Activated CD8-positive, alpha-beta memory T cell treated with anti-CD3 and anti-CD28 coated beads for 36 hours (primary cell): ENCODE data around the gene FAM20A. TPM values are rescaled to one million over a fixed set of nuclear protein-coding genes. Genes with fewer than 3 reads are reported as not detected.
"Not testable (repeated sequence)": the region's sequence is repeated elsewhere in the genome, so short reads cannot be mapped to it uniquely, and the experiment has no call there.

Experiments used
- CTCF ChIA-PET: fragments of 350-600 bp; sonication (Branson Sonifier 250); formaldehyde crosslinking; loops from one replicate; lab custom pipeline; 2021; ENCODE audit warnings: antibody characterized with exemption; lab: Charles Lee
- POLR2A ChIA-PET: fragments of 350-600 bp; sonication (Branson Sonifier 250); formaldehyde crosslinking; loops from one replicate; lab custom pipeline; 2021; ENCODE audit warnings: antibody characterized with exemption; lab: Charles Lee
- total RNA-seq, 2 experiments: library from RNA; stranded (reverse); gene quantifications; one replicate each; pipeline ENCODE4 v1.2.3, GENCODE V29; 2021

The FAM20A gene
- total RNA-seq, 2 experiments from 2014 or later = not detected

DNA sequence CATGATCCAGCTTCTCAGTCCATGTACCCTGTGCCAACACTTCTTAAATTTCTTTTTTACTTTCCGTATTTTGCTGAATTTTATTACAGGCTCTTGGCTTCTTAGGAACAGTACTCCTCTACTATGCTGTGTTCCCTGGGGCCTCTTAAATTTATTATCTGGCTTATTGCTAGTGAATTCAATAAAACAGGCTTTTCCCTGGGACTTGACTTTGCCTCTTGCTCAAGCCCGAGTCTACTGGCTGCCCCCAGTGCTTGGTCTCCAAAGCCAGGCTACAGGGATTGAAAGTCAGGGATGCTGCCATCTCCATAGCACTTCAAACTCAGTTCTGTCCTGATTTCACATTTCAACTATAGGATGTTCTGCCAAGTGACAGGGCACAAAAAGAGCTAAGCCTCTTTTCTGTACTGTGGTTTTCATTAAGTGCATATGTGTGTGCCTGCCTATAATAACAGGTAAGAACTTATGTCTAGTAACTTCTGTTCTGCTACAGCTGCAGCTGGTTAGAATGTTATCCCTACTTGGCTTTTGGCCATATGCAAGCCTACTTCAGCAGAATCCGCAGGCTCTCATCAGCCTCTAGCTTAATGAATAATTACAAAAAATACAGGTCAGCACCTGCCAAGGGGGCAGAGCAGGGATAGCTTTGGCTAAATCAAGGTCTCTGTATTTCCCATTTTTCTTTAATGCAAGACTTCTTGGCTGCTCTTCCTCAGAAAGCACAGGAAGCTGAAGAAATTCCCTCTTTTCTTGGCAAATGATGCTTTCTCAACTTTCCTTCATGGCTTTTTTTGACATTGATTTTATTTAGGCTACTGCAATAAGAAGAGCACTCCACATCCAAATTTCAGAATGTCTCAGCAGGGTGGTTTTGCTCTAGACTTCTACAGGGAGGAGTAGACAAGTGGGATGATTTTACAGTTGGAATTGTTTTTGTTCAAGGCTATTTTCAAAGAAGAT lies 8.2 kb downstream of the FAM20A start:
- ChIA-PET POLR2A (no interaction called here), CTCF (no interaction called here)

DNA sequence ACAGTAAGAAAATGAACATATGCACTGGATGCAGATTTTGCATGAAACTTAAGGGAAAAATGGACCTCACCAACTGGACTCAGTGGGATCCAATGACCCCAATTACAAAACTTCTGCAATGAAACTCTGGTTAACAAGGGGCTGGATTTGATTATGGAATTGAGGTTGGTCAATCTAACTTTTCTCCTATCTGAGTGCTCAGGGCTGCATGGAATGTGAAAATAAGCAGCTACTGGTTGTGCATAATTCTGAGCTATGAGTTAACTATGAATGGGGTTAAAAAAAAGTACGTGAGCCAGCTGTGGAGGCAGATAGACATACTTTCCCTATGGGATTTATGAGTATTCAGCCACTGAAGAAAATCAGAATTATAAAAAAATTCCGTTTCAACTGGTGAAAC lies 9.2 kb downstream of the FAM20A start:
- POLR2A ChIA-PET = no interaction called here
- CTCF ChIA-PET = no interaction called here

- CTCF ChIA-PET = no interaction called here
- POLR2A ChIA-PET = no interaction called here
Measured at GRCh38 chr17:68591583-68591982, 9.6 kb downstream of the FAM20A start.

GRCh38 chr17:68589086-68589485 lies 12.1 kb downstream of the FAM20A start:
- CTCF ChIA-PET = no interaction called here
- POLR2A ChIA-PET = no interaction called here

GRCh38 chr17:68588362-68588761 lies 12.8 kb downstream of the FAM20A start:
- ChIA-PET POLR2A (no interaction called here), CTCF (no interaction called here)

GRCh38 chr17:68587847-68588246 lies 13.3 kb downstream of the FAM20A start:
- POLR2A ChIA-PET = no interaction called here
- CTCF ChIA-PET = no interaction called here

GRCh38 chr17:68587026-68587425 lies 14.1 kb downstream of the FAM20A start:
- CTCF ChIA-PET = no interaction called here
- POLR2A ChIA-PET = no interaction called here

DNA sequence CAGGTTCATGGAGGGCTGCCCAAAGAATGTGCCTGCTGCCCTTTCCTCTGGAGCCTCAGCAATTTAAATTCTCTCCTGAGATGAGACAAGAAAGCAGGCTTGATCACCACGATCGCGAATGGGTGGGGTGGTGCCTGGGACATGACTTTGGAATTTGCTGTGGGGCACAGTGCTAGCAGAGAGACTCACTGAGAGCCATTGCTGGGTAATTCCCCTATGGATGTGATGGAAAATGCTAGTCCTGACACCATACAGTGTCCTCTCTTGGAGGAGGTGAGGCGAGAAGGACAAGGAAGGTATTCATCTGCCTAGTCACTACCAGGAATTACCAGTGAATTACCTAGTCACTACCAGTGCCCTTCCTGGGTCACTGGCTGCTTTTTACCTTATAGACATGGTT lies 15.5 kb downstream of the FAM20A start:
- ChIA-PET POLR2A (no interaction called here), CTCF (no interaction called here)

DNA sequence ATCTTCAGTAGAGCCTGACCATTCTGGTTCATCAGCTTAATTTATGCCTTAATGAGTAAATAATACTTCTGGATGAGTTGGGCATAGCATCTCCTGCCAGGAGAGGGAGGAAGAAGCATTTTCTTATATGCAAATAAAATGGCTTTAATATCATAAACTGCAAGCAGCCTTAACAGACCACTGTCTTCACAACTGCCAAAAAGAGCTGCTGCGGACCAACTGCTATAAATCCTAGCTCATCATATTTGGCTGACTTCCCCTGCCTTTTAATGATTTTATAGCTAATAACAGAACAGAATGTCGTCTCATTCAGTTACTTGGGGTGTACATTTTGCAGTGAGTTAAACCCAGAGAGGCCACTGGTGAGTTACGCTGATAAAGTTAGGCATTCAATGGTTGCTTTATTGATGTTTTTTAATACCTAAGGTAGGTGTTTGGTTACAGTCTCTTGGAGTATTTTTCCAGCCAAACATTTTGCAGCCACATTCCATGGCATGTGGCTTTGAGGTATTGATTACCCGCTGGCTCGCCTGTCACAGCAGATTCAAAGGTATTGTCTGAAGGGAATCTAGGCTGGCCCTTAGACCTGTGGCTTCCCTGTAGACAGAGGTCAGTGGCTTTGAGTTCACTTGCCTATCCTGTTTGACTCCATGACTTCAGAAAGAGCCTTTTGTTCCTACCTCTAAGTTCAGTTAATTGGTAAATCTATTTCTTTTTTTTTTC lies 16.4 kb downstream of the FAM20A start:
- POLR2A ChIA-PET = no interaction called here
- CTCF ChIA-PET = no interaction called here

DNA sequence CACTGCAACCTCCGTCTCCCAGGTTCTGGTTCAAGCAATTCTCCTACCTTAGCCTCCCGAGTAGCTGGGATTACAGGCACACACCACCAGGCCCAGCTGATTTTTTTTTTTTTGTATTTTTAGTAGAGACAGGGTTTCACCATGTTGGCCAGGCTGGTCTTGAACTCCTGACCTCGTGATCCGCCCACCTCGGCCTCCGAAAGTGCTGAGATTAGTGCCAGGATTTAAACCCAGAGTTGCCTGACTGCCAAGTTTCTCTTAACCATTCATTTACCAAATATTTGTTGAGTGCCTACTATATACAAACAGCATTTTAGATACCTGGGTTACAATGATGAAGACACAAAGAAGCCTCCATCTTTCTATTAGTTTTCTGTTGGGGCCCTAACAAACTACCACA lies 18.3 kb downstream of the FAM20A start:
- POLR2A ChIA-PET, CTCF ChIA-PET: not testable (repeated sequence)

DNA sequence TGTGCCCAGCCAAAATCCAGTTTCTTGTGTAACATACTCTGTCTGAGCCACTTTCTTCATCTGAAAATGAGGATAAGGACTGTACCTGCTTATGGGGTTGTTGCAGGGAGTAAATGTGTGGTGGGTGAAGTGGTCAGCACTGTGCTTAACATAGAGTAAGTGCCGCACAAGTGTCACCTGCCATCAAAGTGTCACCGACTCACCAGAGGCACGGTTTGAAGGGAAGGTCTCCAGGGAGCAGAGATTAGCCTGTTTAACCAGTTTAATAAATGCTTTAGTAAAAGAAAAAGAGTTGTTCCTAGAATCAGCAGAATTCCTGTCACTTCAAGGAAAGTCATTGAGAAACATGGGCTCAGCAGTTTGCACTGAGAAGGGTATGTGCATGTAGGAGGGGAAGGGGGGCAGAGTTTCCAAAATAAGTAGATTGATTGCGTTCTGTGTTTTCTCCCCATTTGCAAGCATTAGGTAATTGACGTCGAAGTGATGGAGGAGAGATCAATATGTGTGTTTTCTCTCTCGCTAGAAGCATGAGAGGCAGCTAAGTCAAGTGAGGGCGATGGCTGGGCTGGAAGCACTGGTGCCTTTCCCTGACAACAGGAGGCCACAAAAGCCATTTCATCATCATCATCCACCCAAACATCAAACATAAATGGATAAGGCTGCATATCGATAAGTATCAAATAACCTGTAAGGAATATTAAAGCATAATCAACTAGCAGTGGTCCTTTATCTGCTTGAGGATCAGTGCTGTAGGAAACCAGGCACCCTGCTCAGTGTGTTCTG lies 19.1 kb downstream of the FAM20A start:
- ChIA-PET CTCF (no interaction called here), POLR2A (no interaction called here)

GRCh38 chr17:68580236-68580770 lies 20.9 kb downstream of the FAM20A start:
- ChIA-PET POLR2A (no interaction called here), CTCF (no interaction called here)

DNA sequence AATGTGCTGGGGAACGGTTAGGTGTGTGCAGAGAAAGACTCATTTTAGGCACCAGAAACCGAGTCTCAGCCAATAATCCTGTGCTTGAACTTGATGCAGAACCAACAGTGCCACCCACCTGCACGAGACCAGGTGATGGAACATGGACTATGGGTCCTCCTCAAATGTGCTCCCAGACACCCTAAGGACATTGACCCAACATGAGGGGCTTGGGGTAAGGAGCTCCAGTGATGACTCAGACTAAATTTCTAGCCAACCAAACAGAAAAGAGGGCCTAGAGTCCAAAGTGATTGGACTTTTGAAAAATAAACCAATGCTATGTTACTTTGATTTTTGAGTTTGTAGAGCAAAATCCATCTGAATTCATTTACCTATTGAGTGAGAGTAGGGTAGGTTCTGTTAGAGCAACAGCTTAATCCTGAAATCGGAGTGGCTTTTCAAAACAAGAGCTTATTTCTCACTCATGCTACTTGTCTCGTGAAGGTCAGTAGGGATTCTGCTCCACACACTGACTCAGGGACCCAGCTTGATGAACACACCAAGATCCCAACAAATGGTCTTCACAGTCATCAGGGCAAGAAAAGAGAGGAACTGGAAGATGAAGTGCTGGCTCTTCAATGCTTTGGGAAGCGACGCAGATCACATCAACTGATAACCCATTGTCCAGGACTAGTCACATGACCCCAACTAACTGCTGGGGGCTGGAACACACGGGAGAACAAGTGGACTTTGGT lies 21.8 kb downstream of the FAM20A start:
- ChIA-PET POLR2A (no interaction called here), CTCF (no interaction called here)

GRCh38 chr17:68578236-68578635 lies 22.9 kb downstream of the FAM20A start:
- ChIA-PET POLR2A (no interaction called here), CTCF (no interaction called here)

- ChIA-PET POLR2A (no interaction called here), CTCF (no interaction called here)
Measured at GRCh38 chr17:68577497-68577821, 23.7 kb downstream of the FAM20A start.

GRCh38 chr17:68576811-68577496 lies 24.2 kb downstream of the FAM20A start:
- CTCF ChIA-PET = no interaction called here
- POLR2A ChIA-PET = no interaction called here

- POLR2A ChIA-PET = no interaction called here
- CTCF ChIA-PET = no interaction called here
Measured at GRCh38 chr17:68576137-68576536, 25.0 kb downstream of the FAM20A start.

DNA sequence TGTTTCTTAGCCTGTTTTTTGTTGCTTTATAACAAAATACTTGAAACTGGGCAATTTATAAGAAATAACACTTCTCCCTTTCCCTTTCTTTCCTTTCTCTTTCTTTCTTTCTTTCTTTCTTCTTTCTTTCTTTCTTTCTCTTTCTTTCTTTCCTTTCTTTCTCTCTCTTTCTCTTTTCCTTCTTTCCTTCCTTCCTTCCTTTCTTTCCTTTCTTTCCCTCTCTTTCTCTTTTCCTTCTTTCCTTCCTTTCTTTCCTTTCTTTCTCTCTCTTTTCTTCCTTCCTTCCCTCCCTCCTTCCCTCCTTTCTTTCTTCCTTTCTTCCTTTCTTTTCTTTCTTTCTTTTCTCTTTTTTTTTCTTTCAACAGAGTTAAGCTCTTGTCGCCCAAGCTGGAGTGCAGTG lies 27.8 kb downstream of the FAM20A start:
- POLR2A ChIA-PET = no interaction called here
- CTCF ChIA-PET = no interaction called here
